HEK293T (cell line): ENCODE results near the gene ACTL9.
"Not testable (repeated sequence)": the region's sequence is repeated elsewhere in the genome, so short reads cannot be mapped to it uniquely, and the experiment has no call there.

Source experiments
- CTCF ChIA-PET: fragments of 350-600 bp; formaldehyde crosslinking; extraction: SDS; loops from one replicate; lab custom pipeline; 2021; ENCODE audit warnings: antibody characterized with exemption, inconsistent platforms; lab: Yijun Ruan, JAX
- POLR2A ChIA-PET: fragments of 350-600 bp; formaldehyde crosslinking; extraction: SDS; loops from one replicate; lab custom pipeline; 2020; ENCODE audit warnings: antibody characterized with exemption, inconsistent platforms; lab: Yijun Ruan, JAX
- DNase-seq: peaks from one replicate; pipeline ENCODE4 v3.0.0; 2012; ENCODE audit warnings: mixed read lengths; ENCODE audit errors: extremely low spot score
- ARNT ChIP-seq: fragments of 450-650 bp; IDR thresholded peaks from 2 replicates; pipeline ENCODE4 v1.6.1; 2017; ENCODE audit warnings: mild to moderate bottlenecking
- BHLHE40 ChIP-seq: fragments of 450-650 bp; IDR thresholded peaks from 2 replicates; pipeline ENCODE4 v1.6.1; 2016; ENCODE audit warnings: mild to moderate bottlenecking, moderate library complexity, borderline replicate concordance
- CTBP1 ChIP-seq: fragments of 450-650 bp; IDR thresholded peaks from 2 replicates; pipeline ENCODE4 v1.6.1; 2016; ENCODE audit warnings: borderline replicate concordance
- ELF4 ChIP-seq: fragments of 450-650 bp; IDR thresholded peaks from 2 replicates; pipeline ENCODE4 v1.6.1; 2017; ENCODE audit warnings: antibody characterized with exemption
- FOXA1 ChIP-seq: fragments of 450-650 bp; IDR thresholded peaks from 2 replicates; pipeline ENCODE4 v1.6.1; 2016; ENCODE audit warnings: mild to moderate bottlenecking
- FOXK2 ChIP-seq: fragments of 450-650 bp; IDR thresholded peaks from 2 replicates; pipeline ENCODE4 v1.6.1; 2016; ENCODE audit warnings: mild to moderate bottlenecking
- FOXM1 ChIP-seq: fragments of 450-650 bp; IDR thresholded peaks from 2 replicates; pipeline ENCODE4 v1.6.1; 2017; ENCODE audit warnings: mild to moderate bottlenecking, borderline replicate concordance
- HDGF ChIP-seq: fragments of 450-650 bp; IDR thresholded peaks from 2 replicates; pipeline ENCODE4 v1.6.1; 2017; ENCODE audit warnings: antibody characterized with exemption, borderline replicate concordance
- L3MBTL2 ChIP-seq: fragments of 450-650 bp; conservative IDR thresholded peaks from 2 replicates; pipeline ENCODE4 v1.6.1; 2016; ENCODE audit warnings: mild to moderate bottlenecking
- LEF1 ChIP-seq: fragments of 450-650 bp; IDR thresholded peaks from 2 replicates; pipeline ENCODE4 v1.6.1; 2017; ENCODE audit warnings: mild to moderate bottlenecking, borderline replicate concordance
- NFRKB ChIP-seq: fragments of 450-650 bp; IDR thresholded peaks from 2 replicates; pipeline ENCODE4 v1.6.1; 2016; ENCODE audit warnings: mild to moderate bottlenecking, moderate library complexity
- SP1 ChIP-seq: fragments of 450-650 bp; IDR thresholded peaks from 2 replicates; pipeline ENCODE4 v1.6.1; 2017
- SUZ12 ChIP-seq: fragments of 450-650 bp; IDR thresholded peaks from 2 replicates; pipeline ENCODE4 v1.6.1; 2016; ENCODE audit warnings: mild to moderate bottlenecking
- TARDBP ChIP-seq: fragments of 450-650 bp; IDR thresholded peaks from 2 replicates; pipeline ENCODE4 v1.6.1; 2016
- ZNF384 ChIP-seq: fragments of 450-650 bp; IDR thresholded peaks from 2 replicates; pipeline ENCODE4 v1.6.1; 2016
- TF ChIP-seq, protein P1 (sequence below): fragments of 450-650 bp; IDR thresholded peaks from 2 replicates; pipeline ENCODE4 v1.6.1; 2016

The ACTL9 gene

GRCh38 chr19:8722032-8722431, 23.4 kb upstream of the ACTL9 start:
- DNase-seq: no peak
- POLR2A ChIA-PET: no interaction called here
- TF ChIP-seq ARNT (no peak), L3MBTL2 (no peak), TARDBP (no peak), BHLHE40 (no peak), FOXK2 (no peak), FOXM1 (no peak), SP1 (no peak), LEF1 (no peak), ELF4 (no peak), HDGF (no peak), ZNF384 (no peak), SUZ12 (no peak), FOXA1 (no peak)
- TF ChIP-seq, protein P1, sequence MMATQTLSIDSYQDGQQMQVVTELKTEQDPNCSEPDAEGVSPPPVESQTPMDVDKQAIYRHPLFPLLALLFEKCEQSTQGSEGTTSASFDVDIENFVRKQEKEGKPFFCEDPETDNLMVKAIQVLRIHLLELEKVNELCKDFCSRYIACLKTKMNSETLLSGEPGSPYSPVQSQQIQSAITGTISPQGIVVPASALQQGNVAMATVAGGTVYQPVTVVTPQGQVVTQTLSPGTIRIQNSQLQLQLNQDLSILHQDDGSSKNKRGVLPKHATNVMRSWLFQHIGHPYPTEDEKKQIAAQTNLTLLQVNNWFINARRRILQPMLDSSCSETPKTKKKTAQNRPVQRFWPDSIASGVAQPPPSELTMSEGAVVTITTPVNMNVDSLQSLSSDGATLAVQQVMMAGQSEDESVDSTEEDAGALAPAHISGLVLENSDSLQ: no peak
- CTCF ChIA-PET: no interaction called here

DNA sequence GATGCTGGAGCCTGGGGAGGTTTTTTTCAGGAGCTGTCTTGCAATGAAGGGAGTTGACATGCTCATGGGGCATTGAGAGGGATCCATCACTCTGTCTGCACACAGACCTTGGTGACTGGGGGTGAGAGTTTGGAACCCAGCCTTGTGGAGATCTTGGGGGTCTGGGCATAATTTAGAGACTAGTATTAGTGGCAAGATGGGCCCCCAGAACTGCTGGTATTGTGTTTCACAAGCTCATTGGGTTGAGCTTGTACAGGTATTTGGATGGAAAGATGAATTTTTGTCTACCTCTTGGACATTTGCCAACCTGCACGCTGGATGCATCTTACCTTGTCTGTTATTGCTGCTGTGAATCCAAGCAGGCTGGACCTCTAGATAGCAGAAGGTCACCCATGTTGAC, 22.7 kb upstream of the ACTL9 start, which contains the start of gene OR2Z1:
Gene OR2Z1, plus strand, starts transcription at position 301 of the 400 bp plus-strand sequence. CDS start 9,395 bp downstream, outside the sequence.
- TF ChIP-seq FOXK2: no peak
- no peak for TF ChIP-seq ZNF384
- TF ChIP-seq SUZ12: no peak
- POLR2A ChIA-PET: no interaction called here
- CTCF ChIA-PET: no interaction called here

GRCh38 chr19:8710337-8710736, 11.7 kb upstream of the ACTL9 start:
- POLR2A ChIA-PET, DNase-seq: not testable (repeated sequence)
- CTCF ChIA-PET: interaction anchor here (0.6 kb wide), 1 partner anchor 23 kb away, joined by 3 read pairs; no protein-coding TSS in a partner anchor

More for the DNA sequence above, 22.7 kb upstream of the ACTL9 start, which contains the start of gene OR2Z1:
- DNase-seq: no peak

DNA sequence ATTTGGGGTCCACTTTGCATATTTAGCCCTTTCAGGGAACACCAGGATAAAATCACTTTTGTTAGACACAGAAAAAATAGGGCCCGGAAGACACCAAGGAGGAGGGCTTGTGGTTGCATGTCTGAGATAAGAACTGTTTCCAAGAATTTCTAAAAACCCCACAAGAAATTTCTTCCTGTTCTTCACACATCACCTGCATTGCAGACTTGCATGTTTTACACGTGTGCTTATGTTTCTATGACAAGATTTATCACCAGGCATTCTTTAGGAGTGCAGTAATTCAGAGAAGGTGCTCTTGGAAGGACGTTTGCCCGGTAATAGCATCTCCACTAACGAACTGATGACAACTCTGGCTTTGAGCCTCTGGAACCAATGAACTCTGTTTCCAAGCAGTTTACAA, 7.1 kb upstream of the ACTL9 start:
- DNase-seq: no peak
- TF ChIP-seq L3MBTL2: no peak
- ChIA-PET CTCF (no interaction called here), POLR2A (no interaction called here)

DNA sequence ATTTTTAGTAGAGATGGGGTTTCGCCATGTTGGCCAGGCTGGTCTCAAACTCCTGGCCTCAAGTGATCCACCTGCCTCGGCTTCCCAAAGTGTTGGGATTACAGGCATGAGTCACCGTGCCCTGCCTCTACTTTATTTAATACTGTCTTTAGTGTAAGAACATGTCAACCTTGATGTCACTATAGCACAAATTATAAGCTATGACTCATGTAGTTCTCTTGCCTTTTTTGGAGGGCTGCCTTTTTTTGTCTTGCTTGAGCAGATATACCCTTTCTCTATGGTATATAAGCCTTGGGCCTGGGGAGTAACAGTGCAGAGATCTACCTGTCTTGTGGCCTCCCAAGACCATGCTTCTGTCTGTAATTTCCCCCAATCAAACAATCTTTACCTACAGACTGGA, 6.7 kb upstream of the ACTL9 start:
- DNase-seq, POLR2A ChIA-PET: not testable (repeated sequence)
- CTCF ChIA-PET: interaction anchor here (0.6 kb wide), 1 partner anchor 29 kb away, joined by 5 read pairs; no protein-coding TSS in a partner anchor

- CTCF ChIA-PET: interaction anchor here (1.1 kb wide), 1 partner anchor 9 kb away, joined by 3 read pairs; no protein-coding TSS in a partner anchor
- DNase-seq: no peak
- POLR2A ChIA-PET: no interaction called here
- TF ChIP-seq HDGF (no peak), BHLHE40 (no peak), ELF4 (no peak), SP1 (no peak), LEF1 (no peak)
Observed at GRCh38 chr19:8703223-8703622, 4.6 kb upstream of the ACTL9 start.

DNA sequence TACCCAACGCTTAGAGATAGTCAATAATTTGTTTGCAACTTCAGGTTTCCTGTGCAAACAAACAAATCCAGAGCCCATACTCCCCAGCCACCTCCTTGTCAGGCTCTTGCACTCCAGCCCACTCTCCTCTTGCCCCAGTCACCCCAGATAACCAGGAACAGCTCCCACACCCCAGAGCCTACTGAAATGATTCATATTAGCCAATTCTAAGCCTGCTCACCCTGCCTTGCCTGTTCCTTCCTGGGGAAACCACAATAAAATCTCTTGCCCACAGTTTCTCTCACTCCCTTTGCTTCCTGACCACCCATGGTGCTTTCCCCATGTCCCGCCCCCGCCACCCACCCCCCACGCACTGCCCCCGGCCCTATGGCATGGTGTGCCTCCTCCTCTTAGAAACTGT, 3.8 kb upstream of the ACTL9 start:
- DNase-seq: no peak
- POLR2A ChIA-PET: no interaction called here
- TF ChIP-seq ARNT (no peak), BHLHE40 (no peak), CTBP1 (no peak), FOXA1 (no peak), FOXM1 (no peak), ELF4 (no peak), TARDBP (no peak), HDGF (no peak), SUZ12 (no peak), ZNF384 (no peak), L3MBTL2 (no peak), LEF1 (no peak), FOXK2 (no peak), SP1 (no peak), NFRKB (no peak)
- TF ChIP-seq, protein P1: no peak

GRCh38 chr19:8700956-8701355, 2.4 kb upstream of the ACTL9 start:
- TF ChIP-seq ARNT: no peak
- TF ChIP-seq CTBP1: no peak
- no peak for TF ChIP-seq ELF4
- no peak for TF ChIP-seq L3MBTL2
- no peak for TF ChIP-seq ZNF384
- no peak for TF ChIP-seq SP1
- no peak for TF ChIP-seq FOXM1
- TF ChIP-seq NFRKB: no peak
- TF ChIP-seq SUZ12: no peak
- TF ChIP-seq, protein P1: no peak
- no peak for TF ChIP-seq BHLHE40
- no peak for TF ChIP-seq TARDBP
- no peak for TF ChIP-seq FOXK2
- TF ChIP-seq FOXA1: no peak
- no peak for TF ChIP-seq HDGF
- no peak for TF ChIP-seq LEF1
- ChIA-PET POLR2A (no interaction called here), CTCF (no interaction called here)
- DNase-seq: no peak

More for the DNA sequence above, 3.8 kb upstream of the ACTL9 start:
- CTCF ChIA-PET: no interaction called here
